Endodermal cell (in vitro differentiated cells): Measurements from ENCODE around the gene NFKB1. TPM values are rescaled to one million over a fixed set of nuclear protein-coding genes. Genes with fewer than 3 reads are reported as not detected.
A peak's percentile ranks its signal among the peaks of the same experiment; 100 is the strongest.

ENCODE experiments used
- DNase-seq: peaks from one replicate; pipeline ENCODE4 v3.0.0-alpha.2; 2017
- H3K27ac ChIP-seq: 2 replicates; pipeline ENCODE4 v1.5.1; 2013; ENCODE audit warnings: mild to moderate bottlenecking, low read depth, low read length, moderate library complexity
- H3K27me3 ChIP-seq: 2 replicates; pipeline ENCODE4 v1.6.1; 2013; ENCODE audit warnings: mild to moderate bottlenecking, low read length, moderate library complexity; ENCODE audit not compliant: insufficient read depth, control insufficient read depth, poor library complexity, severe bottlenecking
- H3K36me3 ChIP-seq: 2 replicates; pipeline ENCODE4 v1.7.0; 2013; ENCODE audit warnings: mild to moderate bottlenecking, low read length, moderate library complexity; ENCODE audit not compliant: control insufficient read depth, insufficient read depth
- H3K4me1 ChIP-seq: one replicate; pipeline ENCODE4 v1.7.0; 2013; ENCODE audit warnings: low read length; ENCODE audit not compliant: control insufficient read depth, insufficient read depth
- H3K4me3 ChIP-seq: 2 replicates; pipeline ENCODE4 v1.5.1; 2013; ENCODE audit warnings: mild to moderate bottlenecking, low read length, moderate library complexity
- H3K9ac ChIP-seq: 2 replicates; pipeline ENCODE4 v1.6.1; 2013; ENCODE audit warnings: mild to moderate bottlenecking, low read length, moderate library complexity; ENCODE audit not compliant: poor library complexity, severe bottlenecking; ENCODE audit errors: extremely low read depth
- H3K9me3 ChIP-seq: 2 replicates; pipeline ENCODE4 v1.6.1; 2013; ENCODE audit warnings: mild to moderate bottlenecking, low read length, moderate library complexity; ENCODE audit not compliant: control insufficient read depth
- H3K27ac Mint-ChIP-seq: 2 replicates; pipeline ENCODE4 v1.8.0; 2020; ENCODE audit warnings: mixed read lengths
- H3K27me3 Mint-ChIP-seq: 2 replicates; pipeline ENCODE4 v1.8.0; 2021; ENCODE audit warnings: mild to moderate bottlenecking, mixed read lengths; ENCODE audit not compliant: insufficient read depth
- H3K36me3 Mint-ChIP-seq: 2 replicates; pipeline ENCODE4 v1.8.0; 2020; ENCODE audit warnings: low read depth, mixed read lengths
- H3K4me1 Mint-ChIP-seq: 2 replicates; pipeline ENCODE4 v1.8.0; 2020; ENCODE audit warnings: mixed read lengths
- H3K4me3 Mint-ChIP-seq: 2 replicates; pipeline ENCODE4 v1.8.0; 2020; ENCODE audit warnings: mild to moderate bottlenecking, moderate library complexity, mixed read lengths
- H3K9me3 Mint-ChIP-seq: 2 replicates; pipeline ENCODE4 v1.8.0; 2020; ENCODE audit warnings: mild to moderate bottlenecking, mixed read lengths
- WGBS, 2 experiments: methylation state at CpG; one replicate each; pipeline versions ENCODE4 v1.1.5 to v1.1.7; 2013; ENCODE audit warnings: missing lambda C conversion rate in 2 of 2, mixed read lengths in 1 of 2; ENCODE audit not compliant: insufficient coverage in 1 of 2, insufficient read length in 1 of 2; 5-methylcytosine and 5-hydroxymethylcytosine counted together
- total RNA-seq, 2 donors: library from RNA; stranded (reverse); fragmentation: NEBNext Ultra II Directional in 1 of 2; extraction: Animal tissue kit (Norgen Biotek cat#: 25700) in 1 of 2; gene quantifications; 2 replicates in 1 of 2; 3 replicates in 1 of 2; pipeline ENCODE4 v1.2.1, GENCODE V29; 2021
- TF ChIP-seq, protein P1 (sequence below): fragments of 200-600 bp; sonication (generic); conservative IDR thresholded peaks from 2 replicates; pipeline ENCODE4 v1.5.0; 2021; ENCODE audit warnings: antibody characterized with exemption, mild to moderate bottlenecking

Gene NFKB1
- total RNA-seq, 2 donors from 2014 or later: 4.4 to 5.6 TPM

GRCh38 chr4:102494603-102495002 lies 6.6 kb upstream of the NFKB1 start:
- H3K9ac ChIP-seq: no peak overlapping the region
- DNase-seq: no peak
- no peaks in the 10 kb centered on the region for H3K9me3 Mint-ChIP-seq
- WGBS, 2 experiments: 86% methylated on average over 1 of the region's 1 CpG; no CpG with 5 or more reads in 1 of the 2 experiments
- peaks cover 15% of the 10 kb centered on the region for H3K4me1 Mint-ChIP-seq
- peaks cover 73% of the 10 kb centered on the region for H3K27me3 Mint-ChIP-seq
- peaks cover 8% of the 10 kb centered on the region for H3K9me3 ChIP-seq
- no peak overlapping the region for H3K4me3 Mint-ChIP-seq
- H3K27ac Mint-ChIP-seq: no peak overlapping the region
- peaks cover 76% of the 10 kb centered on the region for H3K27me3 ChIP-seq
- H3K36me3 Mint-ChIP-seq: no peaks in the 10 kb centered on the region
- no peak overlapping the region for H3K27ac ChIP-seq
- H3K4me3 ChIP-seq: no peak overlapping the region
- TF ChIP-seq, protein P1, sequence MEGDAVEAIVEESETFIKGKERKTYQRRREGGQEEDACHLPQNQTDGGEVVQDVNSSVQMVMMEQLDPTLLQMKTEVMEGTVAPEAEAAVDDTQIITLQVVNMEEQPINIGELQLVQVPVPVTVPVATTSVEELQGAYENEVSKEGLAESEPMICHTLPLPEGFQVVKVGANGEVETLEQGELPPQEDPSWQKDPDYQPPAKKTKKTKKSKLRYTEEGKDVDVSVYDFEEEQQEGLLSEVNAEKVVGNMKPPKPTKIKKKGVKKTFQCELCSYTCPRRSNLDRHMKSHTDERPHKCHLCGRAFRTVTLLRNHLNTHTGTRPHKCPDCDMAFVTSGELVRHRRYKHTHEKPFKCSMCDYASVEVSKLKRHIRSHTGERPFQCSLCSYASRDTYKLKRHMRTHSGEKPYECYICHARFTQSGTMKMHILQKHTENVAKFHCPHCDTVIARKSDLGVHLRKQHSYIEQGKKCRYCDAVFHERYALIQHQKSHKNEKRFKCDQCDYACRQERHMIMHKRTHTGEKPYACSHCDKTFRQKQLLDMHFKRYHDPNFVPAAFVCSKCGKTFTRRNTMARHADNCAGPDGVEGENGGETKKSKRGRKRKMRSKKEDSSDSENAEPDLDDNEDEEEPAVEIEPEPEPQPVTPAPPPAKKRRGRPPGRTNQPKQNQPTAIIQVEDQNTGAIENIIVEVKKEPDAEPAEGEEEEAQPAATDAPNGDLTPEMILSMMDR: no peak
- no peaks in the 10 kb centered on the region for H3K36me3 ChIP-seq
- peaks cover 7% of the 10 kb centered on the region for H3K4me1 ChIP-seq

DNA sequence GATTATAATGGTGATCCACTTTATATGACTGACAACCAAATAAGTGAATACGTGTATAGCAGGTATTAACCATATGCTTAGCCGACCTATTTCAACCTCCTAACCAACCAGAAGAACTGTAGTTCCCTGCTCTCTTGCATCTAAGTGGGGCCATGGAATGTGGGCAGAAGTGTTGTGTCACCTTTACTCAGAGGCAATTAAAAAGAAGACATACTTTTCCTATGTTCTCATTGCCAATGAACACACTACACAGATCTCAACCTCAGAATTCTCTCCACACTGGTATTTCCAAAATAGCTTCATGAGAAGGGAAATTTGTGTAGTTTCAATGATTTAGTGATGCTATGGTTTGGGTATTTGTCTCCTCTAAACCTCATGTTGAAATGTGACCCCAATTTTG lies 3.2 kb upstream of the NFKB1 start:
- peaks cover 13% of the 10 kb centered on the region for H3K4me1 Mint-ChIP-seq
- H3K4me1 ChIP-seq: peaks cover 7% of the 10 kb centered on the region
- peaks cover 60% of the 10 kb centered on the region for H3K27me3 ChIP-seq
- H3K27ac ChIP-seq: no peak overlapping the region
- TF ChIP-seq, protein P1: no peak
- WGBS, 2 experiments: 93% methylated on average over 2 of the region's 2 CpGs; no CpG with 5 or more reads in 1 of the 2 experiments
- peaks cover 59% of the 10 kb centered on the region for H3K27me3 Mint-ChIP-seq
- no peak overlapping the region for H3K9ac ChIP-seq
- no peak overlapping the region for H3K27ac Mint-ChIP-seq
- H3K4me3 ChIP-seq: no peak overlapping the region
- H3K9me3 ChIP-seq: peaks cover 6% of the 10 kb centered on the region
- H3K36me3 ChIP-seq: no peaks in the 10 kb centered on the region
- no peak for DNase-seq
- H3K36me3 Mint-ChIP-seq: no peaks in the 10 kb centered on the region
- H3K4me3 Mint-ChIP-seq: no peak overlapping the region
- H3K9me3 Mint-ChIP-seq: no peaks in the 10 kb centered on the region

DNA sequence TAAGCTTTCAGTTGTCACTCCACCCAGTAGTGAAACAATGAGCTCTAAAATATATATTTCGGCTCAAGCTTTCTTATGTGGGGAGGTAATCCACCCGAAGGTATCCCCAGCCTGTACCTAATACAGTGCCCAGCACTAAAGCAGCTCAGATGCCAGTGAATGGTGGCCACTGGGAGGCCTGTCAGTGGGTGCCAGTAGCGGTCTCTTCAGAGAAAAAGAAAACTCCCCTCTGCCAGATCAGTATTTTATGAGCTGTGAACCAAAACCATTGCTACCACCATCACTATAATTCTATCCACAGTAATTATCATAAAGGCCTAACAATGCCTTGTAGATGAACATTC lies 835 bp upstream of the NFKB1 start:
- no peaks in the 10 kb centered on the region for H3K4me1 ChIP-seq
- no peaks in the 10 kb centered on the region for H3K9me3 ChIP-seq
- H3K27ac Mint-ChIP-seq: no peak overlapping the region
- no peak for DNase-seq
- peak overlapping the region; percentile 72 for H3K4me3 ChIP-seq
- 90 to 91% methylated on average over 2 to 3 of the region's 3 CpGs for WGBS, 2 experiments
- H3K4me3 Mint-ChIP-seq: peak overlapping the region; percentile 85
- H3K36me3 Mint-ChIP-seq: no peaks in the 10 kb centered on the region
- H3K27me3 Mint-ChIP-seq: peaks cover 56% of the 10 kb centered on the region
- TF ChIP-seq, protein P1: no peak
- H3K9ac ChIP-seq: no peak overlapping the region
- peaks cover 5% of the 10 kb centered on the region for H3K4me1 Mint-ChIP-seq
- no peaks in the 10 kb centered on the region for H3K9me3 Mint-ChIP-seq
- no peaks in the 10 kb centered on the region for H3K36me3 ChIP-seq
- peaks cover 52% of the 10 kb centered on the region for H3K27me3 ChIP-seq
- H3K27ac ChIP-seq: no peak overlapping the region
